Erythroblast (primary cell): ENCODE results near the gene ZNF25.

ENCODE experiments used
- GATA1 ChIP-seq: IDR thresholded peaks from 2 replicates; pipeline ENCODE4 v1.6.1; 2011; ENCODE audit warnings: low read depth, mild to moderate bottlenecking, control low read depth, low read length, moderate library complexity
- POLR2A ChIP-seq: IDR thresholded peaks from 2 replicates; pipeline ENCODE4 v1.6.1; 2011; ENCODE audit warnings: mild to moderate bottlenecking, low read length

DNA sequence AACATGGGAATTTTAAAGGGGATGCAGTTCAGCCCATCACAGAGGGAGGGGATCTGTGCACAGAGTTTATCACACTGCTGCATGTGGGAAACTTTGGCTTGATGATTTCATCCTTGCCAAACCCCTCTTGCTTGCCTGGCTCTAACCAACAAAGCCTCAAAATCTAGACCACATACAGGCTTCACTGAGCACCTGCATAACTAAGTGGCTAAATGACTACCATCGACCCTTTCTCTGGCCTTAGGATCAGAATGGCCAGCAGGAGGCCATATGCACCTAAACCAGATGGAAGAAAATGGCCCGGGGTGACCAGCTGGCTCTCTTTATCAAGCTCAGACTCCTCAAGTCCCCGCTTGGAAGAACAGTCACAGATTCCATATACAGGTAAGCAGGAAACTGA, 15.6 kb upstream of the ZNF25 start:
- TF ChIP-seq POLR2A (no peak), GATA1 (no peak)
